WTC11 (cell line): ENCODE data around the gene SUPT7L. TPM values are rescaled to one million over a fixed set of nuclear protein-coding genes. Genes with fewer than 3 reads are reported as not detected.
A peak's percentile ranks its signal among the peaks of the same experiment; 100 is the strongest.

Experiments
- ATAC-seq: fragments of 200-7000 bp; cut with Tn5 transposase; 2 replicates; pipeline ENCODE4 v1.10.0; 2021; ENCODE audit warnings: mild to moderate bottlenecking, moderate library complexity
- CTCF ChIA-PET: fragments of 300-600 bp; sonication (Branson Sonifier 250); formaldehyde crosslinking; loops from one replicate; lab custom pipeline; 2021; ENCODE audit warnings: antibody characterized with exemption; lab: Charles Lee
- POLR2A ChIA-PET: fragments of 350-600 bp; sonication (Branson Sonifier 250); formaldehyde crosslinking; loops from one replicate; lab custom pipeline; 2021; ENCODE audit warnings: antibody characterized with exemption; lab: Charles Lee
- DNase-seq: peaks from one replicate; pipeline ENCODE4 v3.0.0; 2021; ENCODE audit warnings: low spot score
- H3K27ac Mint-ChIP-seq: 2 replicates; pipeline ENCODE4 v1.8.0; 2021; ENCODE audit warnings: mixed read lengths
- H3K27me3 Mint-ChIP-seq: 2 replicates; pipeline ENCODE4 v1.8.0; 2021; ENCODE audit warnings: low read depth, mild to moderate bottlenecking, moderate library complexity, mixed read lengths
- H3K36me3 Mint-ChIP-seq: 2 replicates; pipeline ENCODE4 v1.8.0; 2021; ENCODE audit warnings: mixed read lengths
- H3K4me1 Mint-ChIP-seq: 2 replicates; pipeline ENCODE4 v1.8.0; 2022; ENCODE audit warnings: mixed read lengths
- H3K4me3 Mint-ChIP-seq: 2 replicates; pipeline ENCODE4 v1.8.0; 2021; ENCODE audit warnings: mild to moderate bottlenecking, moderate library complexity, mixed read lengths
- H3K9me3 Mint-ChIP-seq: 2 replicates; pipeline ENCODE4 v1.8.0; 2021; ENCODE audit warnings: mixed read lengths
- CTCF ChIP-seq: fragments of 200-600 bp; IDR thresholded peaks from 2 replicates; pipeline ENCODE4 v1.8.0; 2022; ENCODE audit warnings: antibody characterized with exemption
- FOXP1 ChIP-seq: sonication (generic); formaldehyde crosslinking; IDR thresholded peaks from 2 replicates; pipeline ENCODE4 v1.8.0; 2022; ENCODE audit warnings: missing genetic modification reagents, mild to moderate bottlenecking, moderate library complexity, borderline replicate concordance
- GTF2I ChIP-seq: fragments of 250-450 bp; sonication (Bioruptor Pico); conservative IDR thresholded peaks from 2 replicates; pipeline ENCODE4 v1.4.0; 2021; ENCODE audit warnings: mild to moderate bottlenecking
- MAX ChIP-seq: sonication (generic); formaldehyde crosslinking; IDR thresholded peaks from 2 replicates; pipeline ENCODE4 v1.8.0; 2022; ENCODE audit warnings: mild to moderate bottlenecking, missing genetic modification reagents
- MLX ChIP-seq: sonication (generic); formaldehyde crosslinking; IDR thresholded peaks from 2 replicates; pipeline ENCODE4 v1.8.1; 2023; ENCODE audit warnings: mild to moderate bottlenecking, missing genetic modification reagents, moderate library complexity
- NR3C1 ChIP-seq: sonication (generic); formaldehyde crosslinking; conservative IDR thresholded peaks from 2 replicates; pipeline ENCODE4 v1.8.1; 2023; ENCODE audit warnings: low read depth, mild to moderate bottlenecking, missing genetic modification reagents
- OVOL2 ChIP-seq: fragments of 250-450 bp; sonication (Bioruptor Pico); IDR thresholded peaks from 2 replicates; pipeline ENCODE4 v1.9.0; 2021; ENCODE audit warnings: mild to moderate bottlenecking, borderline replicate concordance
- PREB ChIP-seq: sonication (generic); formaldehyde crosslinking; IDR thresholded peaks from 2 replicates; pipeline ENCODE4 v1.8.1; 2022; ENCODE audit warnings: mild to moderate bottlenecking, missing genetic modification reagents, moderate library complexity, borderline replicate concordance
- RELA ChIP-seq: sonication (generic); formaldehyde crosslinking; IDR thresholded peaks from 2 replicates; pipeline ENCODE4 v1.8.1; 2022; ENCODE audit warnings: missing genetic modification reagents, mild to moderate bottlenecking, borderline replicate concordance
- RORB ChIP-seq: fragments of 250-450 bp; sonication (Bioruptor Pico); IDR thresholded peaks from 2 replicates; pipeline ENCODE4 v1.9.0; 2021; ENCODE audit warnings: mild to moderate bottlenecking
- SP1 ChIP-seq: sonication (generic); formaldehyde crosslinking; conservative IDR thresholded peaks from 2 replicates; pipeline ENCODE4 v1.8.1; 2022; ENCODE audit warnings: missing genetic modification reagents
- STAT6 ChIP-seq: sonication (generic); formaldehyde crosslinking; conservative IDR thresholded peaks from 2 replicates; pipeline ENCODE4 v1.8.1; 2023; ENCODE audit warnings: mild to moderate bottlenecking, low read depth, missing genetic modification reagents, moderate library complexity
- TCF7 ChIP-seq: sonication (generic); formaldehyde crosslinking; IDR thresholded peaks from 2 replicates; pipeline ENCODE4 v1.8.0; 2022; ENCODE audit warnings: mild to moderate bottlenecking, low read depth, missing genetic modification reagents, moderate library complexity
- ZBTB43 ChIP-seq: sonication (generic); formaldehyde crosslinking; IDR thresholded peaks from 2 replicates; pipeline ENCODE4 v1.8.1; 2023; ENCODE audit warnings: mild to moderate bottlenecking, missing genetic modification reagents
- ZNF532 ChIP-seq: fragments of 250-450 bp; sonication (Bioruptor Pico); IDR thresholded peaks from 2 replicates; pipeline ENCODE4 v1.9.0; 2021; ENCODE audit warnings: mild to moderate bottlenecking, borderline replicate concordance
- total RNA-seq: library from RNA; stranded (reverse); gene quantifications from 3 replicates; pipeline ENCODE4 v1.2.3, GENCODE V29; 2021

Gene SUPT7L
- total RNA-seq, 1 experiment from 2014 or later, result 22.6 TPM

GRCh38 chr2:27703638-27704341 lies 40.4 kb upstream of the SUPT7L start:
- H3K27ac Mint-ChIP-seq, result no peak overlapping the region
- no peaks in the 10 kb centered on the region for H3K36me3 Mint-ChIP-seq
- H3K4me3 Mint-ChIP-seq, result no peak overlapping the region
- DNase-seq (peak; percentile 92), ATAC-seq (peak; percentile 86)
- H3K9me3 Mint-ChIP-seq, result no peaks in the 10 kb centered on the region
- ChIA-PET CTCF (interaction anchor here (0.6 to 4.0 kb wide), 32 partner anchors 9 to 789 kb away, joined by 3 to 34 read pairs (median 4); partner anchors contain the start of genes SLC4A1AP and SUPT7L), POLR2A (interaction anchor here (0.5 to 2.0 kb wide), 3 partner anchors 20 to 66 kb away, joined by 3 to 10 read pairs (median 7); no protein-coding TSS in a partner anchor)
- no peak for TF ChIP-seq NR3C1 (CRISPR knock-in tag)
- no peak for TF ChIP-seq ZNF532
- no peak for TF ChIP-seq PREB (CRISPR knock-in tag)
- peak; percentile 88 for TF ChIP-seq CTCF
- TF ChIP-seq MLX (CRISPR knock-in tag), result no peak
- no peak for TF ChIP-seq GTF2I (CRISPR knock-in tag)
- TF ChIP-seq ZBTB43 (CRISPR knock-in tag), result no peak
- no peak for TF ChIP-seq TCF7 (CRISPR knock-in tag)
- H3K4me1 Mint-ChIP-seq, result no peaks in the 10 kb centered on the region; the same call in 1 of the 2 replicates
- no peaks in the 10 kb centered on the region for H3K27me3 Mint-ChIP-seq

GRCh38 chr2:27702302-27702701 lies 38.9 kb upstream of the SUPT7L start:
- ATAC-seq, result no peak
- ChIA-PET CTCF (interaction anchor here (1.6 to 4.0 kb wide), 2 partner anchors 19 to 170 kb away, joined by 6 to 26 read pairs; no protein-coding TSS in a partner anchor), POLR2A (no interaction called here)
- Mint-ChIP-seq H3K27ac (no peak overlapping the region), H3K4me1 (no peaks in the 10 kb centered on the region; the same call in 1 of the 2 replicates), H3K4me3 (no peak overlapping the region), H3K36me3 (no peaks in the 10 kb centered on the region; the same call in 1 of the 2 replicates), H3K27me3 (no peaks in the 10 kb centered on the region), H3K9me3 (no peaks in the 10 kb centered on the region)
- DNase-seq, result no peak
- TF ChIP-seq GTF2I (CRISPR knock-in tag), result no peak

- ATAC-seq (no peak), DNase-seq (no peak)
- POLR2A ChIA-PET, result no interaction called here
- H3K27me3 Mint-ChIP-seq, result no peaks in the 10 kb centered on the region
- no peak overlapping the region for H3K27ac Mint-ChIP-seq
- no peaks in the 10 kb centered on the region; the same call in 1 of the 2 replicates for H3K4me1 Mint-ChIP-seq
- CTCF ChIA-PET, result no interaction called here
- no peak overlapping the region for H3K4me3 Mint-ChIP-seq
- no peaks in the 10 kb centered on the region for H3K9me3 Mint-ChIP-seq
- H3K36me3 Mint-ChIP-seq, result no peaks in the 10 kb centered on the region; the same call in 1 of the 2 replicates
- TF ChIP-seq RORB (CRISPR knock-in tag) (no peak), SP1 (CRISPR knock-in tag) (no peak), OVOL2 (CRISPR knock-in tag) (no peak), FOXP1 (CRISPR knock-in tag) (no peak), GTF2I (CRISPR knock-in tag) (no peak), MAX (CRISPR knock-in tag) (no peak), STAT6 (CRISPR knock-in tag) (no peak), RELA (CRISPR knock-in tag) (no peak), ZBTB43 (CRISPR knock-in tag) (no peak)
Measured at GRCh38 chr2:27701676-27702075, 38.3 kb upstream of the SUPT7L start.
